KOPT-K1 (cell line): ENCODE results near the gene ADGRL3.

Source experiments
- H3K27ac ChIP-seq: fragments of 200-600 bp; sonication (generic); 2 replicates; pipeline ENCODE4 v1.5.1; 2016; ENCODE audit warnings: antibody characterized with exemption, mild to moderate bottlenecking, low read depth, low read length; ENCODE audit not compliant: poor library complexity, severe bottlenecking
- H3K36me3 ChIP-seq: fragments of 200-600 bp; sonication (generic); 2 replicates; pipeline ENCODE4 v1.5.1; 2017; ENCODE audit warnings: antibody characterized with exemption, mild to moderate bottlenecking, low read length, moderate library complexity; ENCODE audit not compliant: insufficient read depth
- H3K9me3 ChIP-seq: fragments of 200-600 bp; sonication (generic); 2 replicates; pipeline ENCODE4 v1.5.1; 2017; ENCODE audit warnings: antibody characterized with exemption, low read length, mild to moderate bottlenecking; ENCODE audit not compliant: insufficient read depth, poor library complexity, severe bottlenecking

ADGRL3 gene

DNA sequence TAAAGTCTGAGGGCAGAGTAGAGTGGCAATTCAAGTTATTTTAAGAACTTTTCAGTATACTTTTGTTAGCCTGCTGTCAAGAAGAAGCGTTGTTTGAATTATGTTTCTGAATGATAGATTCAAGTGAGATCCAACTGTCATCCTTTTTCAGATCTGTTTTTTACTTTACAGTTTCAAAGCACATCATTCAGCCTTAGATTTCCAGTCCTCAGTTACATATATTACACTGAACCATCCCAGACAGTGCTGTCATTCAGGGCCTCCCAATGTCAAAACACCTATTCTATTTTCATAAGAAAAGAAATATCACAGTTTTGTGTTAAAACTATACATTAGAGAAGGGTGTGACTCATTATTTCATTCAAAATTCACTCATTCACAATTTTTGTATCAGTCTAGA, 856.9 kb downstream of the ADGRL3 start:
- Histone ChIP-seq H3K27ac (no peak overlapping the region), H3K36me3 (no peaks in the 10 kb centered on the region), H3K9me3 (no peaks in the 10 kb centered on the region)

- Histone ChIP-seq H3K27ac (no peak overlapping the region), H3K9me3 (no peaks in the 10 kb centered on the region), H3K36me3 (no peaks in the 10 kb centered on the region)
Observed at GRCh38 chr4:62058571-62058970, 858.4 kb downstream of the ADGRL3 start.

DNA sequence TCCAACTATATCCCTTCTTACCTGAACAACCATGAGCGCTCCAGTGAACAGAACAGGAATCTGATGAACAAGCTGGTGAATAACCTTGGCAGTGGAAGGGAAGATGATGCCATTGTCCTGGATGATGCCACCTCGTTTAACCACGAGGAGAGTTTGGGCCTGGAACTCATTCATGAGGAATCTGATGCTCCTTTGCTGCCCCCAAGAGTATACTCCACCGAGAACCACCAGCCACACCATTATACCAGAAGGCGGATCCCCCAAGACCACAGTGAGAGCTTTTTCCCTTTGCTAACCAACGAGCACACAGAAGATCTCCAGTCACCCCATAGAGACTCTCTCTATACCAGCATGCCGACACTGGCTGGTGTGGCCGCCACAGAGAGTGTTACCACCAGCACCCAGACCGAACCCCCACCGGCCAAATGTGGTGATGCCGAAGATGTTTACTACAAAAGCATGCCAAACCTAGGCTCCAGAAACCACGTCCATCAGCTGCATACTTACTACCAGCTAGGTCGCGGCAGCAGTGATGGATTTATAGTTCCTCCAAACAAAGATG, 870.2 kb downstream of the ADGRL3 start:
- no peak overlapping the region for H3K27ac ChIP-seq
- H3K9me3 ChIP-seq = no peaks in the 10 kb centered on the region
- no peaks in the 10 kb centered on the region for H3K36me3 ChIP-seq

DNA sequence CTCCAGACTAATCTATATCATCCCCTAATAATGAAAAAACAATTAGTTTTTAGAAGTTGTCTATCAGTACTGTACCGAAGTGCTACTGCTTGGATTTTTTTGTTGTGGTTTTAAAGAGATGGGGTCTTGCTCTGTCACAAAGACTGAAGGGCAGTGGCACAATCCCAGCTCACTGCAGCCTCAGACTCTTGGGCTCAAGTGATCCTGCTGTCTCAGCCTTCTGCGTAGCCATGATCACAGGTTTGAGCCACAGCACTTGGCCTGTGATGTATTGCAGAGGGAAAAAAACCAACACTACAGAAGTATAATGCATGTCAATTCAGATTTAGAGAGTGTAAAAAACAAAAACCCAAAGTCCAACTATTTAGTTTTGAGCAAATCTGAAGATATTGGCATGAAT, 875.0 kb downstream of the ADGRL3 start:
- Histone ChIP-seq H3K27ac (no peak overlapping the region), H3K9me3 (no peaks in the 10 kb centered on the region), H3K36me3 (no peaks in the 10 kb centered on the region)

DNA sequence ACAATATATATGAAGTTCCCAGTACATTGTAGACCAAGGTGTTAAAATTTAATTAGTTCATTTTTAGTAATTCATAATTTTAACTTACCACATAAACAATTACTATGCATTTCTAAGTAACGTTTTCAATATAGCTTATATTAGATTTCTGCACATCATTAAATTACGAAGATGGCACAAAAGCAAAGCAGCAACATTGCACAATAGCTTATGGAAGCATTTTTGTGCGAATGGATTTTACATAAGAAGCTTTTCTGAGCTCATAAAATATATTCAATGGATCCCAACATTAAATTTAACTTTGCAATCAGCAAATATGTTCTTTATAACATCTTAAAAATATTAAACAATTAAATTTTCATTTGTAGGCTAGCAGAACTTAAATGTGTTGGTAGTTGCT, 875.4 kb downstream of the ADGRL3 start:
- H3K9me3 ChIP-seq = no peaks in the 10 kb centered on the region
- no peaks in the 10 kb centered on the region for H3K36me3 ChIP-seq
- no peak overlapping the region for H3K27ac ChIP-seq

- H3K27ac ChIP-seq = no peak overlapping the region
- no peaks in the 10 kb centered on the region for H3K36me3 ChIP-seq
- no peaks in the 10 kb centered on the region for H3K9me3 ChIP-seq
Observed at GRCh38 chr4:62077406-62077805, 877.3 kb downstream of the ADGRL3 start.

- Histone ChIP-seq H3K9me3 (no peaks in the 10 kb centered on the region), H3K27ac (no peak overlapping the region), H3K36me3 (no peaks in the 10 kb centered on the region)
Observed at GRCh38 chr4:62080431-62080830, 880.3 kb downstream of the ADGRL3 start.

DNA sequence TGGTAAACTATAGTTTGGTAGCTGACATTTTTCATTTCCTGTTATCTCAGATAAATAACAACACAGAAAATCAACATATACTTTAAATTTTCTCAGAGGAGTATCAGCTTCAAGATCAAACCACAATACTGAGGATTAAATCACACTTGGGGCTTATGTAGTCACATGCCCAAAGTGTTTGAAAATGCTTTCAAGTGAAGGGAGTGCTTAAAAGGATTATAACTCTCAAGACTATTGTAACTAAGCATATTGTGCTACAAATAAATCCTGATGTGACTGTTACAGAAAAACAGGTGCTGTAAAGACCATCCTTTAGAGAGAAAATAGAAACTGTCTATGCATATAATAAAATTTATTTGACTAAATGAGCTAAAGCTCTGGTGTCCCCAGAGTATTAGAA, 887.6 kb downstream of the ADGRL3 start:
- no peaks in the 10 kb centered on the region for H3K9me3 ChIP-seq
- H3K27ac ChIP-seq = no peak overlapping the region
- H3K36me3 ChIP-seq = no peaks in the 10 kb centered on the region

- Histone ChIP-seq H3K36me3 (no peaks in the 10 kb centered on the region), H3K27ac (no peak overlapping the region), H3K9me3 (no peaks in the 10 kb centered on the region)
Observed at GRCh38 chr4:62093735-62094134, 893.6 kb downstream of the ADGRL3 start.

DNA sequence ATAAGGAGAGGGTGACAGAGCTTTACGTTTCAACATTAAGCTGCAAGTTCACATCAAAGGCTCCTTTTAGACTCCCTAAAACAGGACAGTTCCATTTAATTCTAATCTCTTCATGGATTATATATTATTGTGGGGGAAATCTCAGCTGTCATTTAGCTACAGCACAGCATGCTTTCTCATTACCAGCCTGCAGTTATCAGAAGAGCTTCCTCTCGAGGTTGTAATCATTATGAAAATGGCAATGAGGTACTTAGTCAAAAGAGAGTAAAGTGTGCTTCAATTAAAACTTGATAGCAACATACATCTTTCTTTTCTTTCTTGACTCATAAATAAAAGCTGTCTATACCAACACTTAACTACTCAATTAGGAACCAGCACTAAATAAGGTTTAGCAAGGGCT, 896.8 kb downstream of the ADGRL3 start:
- no peaks in the 10 kb centered on the region for H3K9me3 ChIP-seq
- no peaks in the 10 kb centered on the region for H3K36me3 ChIP-seq
- H3K27ac ChIP-seq = no peak overlapping the region

- Histone ChIP-seq H3K36me3 (no peaks in the 10 kb centered on the region), H3K27ac (no peak overlapping the region), H3K9me3 (no peaks in the 10 kb centered on the region)
Observed at GRCh38 chr4:62115216-62115615, 915.1 kb downstream of the ADGRL3 start.

- no peak overlapping the region for H3K27ac ChIP-seq
- H3K9me3 ChIP-seq = no peaks in the 10 kb centered on the region
- H3K36me3 ChIP-seq = no peaks in the 10 kb centered on the region
Observed at GRCh38 chr4:62117886-62118285, 917.8 kb downstream of the ADGRL3 start.

DNA sequence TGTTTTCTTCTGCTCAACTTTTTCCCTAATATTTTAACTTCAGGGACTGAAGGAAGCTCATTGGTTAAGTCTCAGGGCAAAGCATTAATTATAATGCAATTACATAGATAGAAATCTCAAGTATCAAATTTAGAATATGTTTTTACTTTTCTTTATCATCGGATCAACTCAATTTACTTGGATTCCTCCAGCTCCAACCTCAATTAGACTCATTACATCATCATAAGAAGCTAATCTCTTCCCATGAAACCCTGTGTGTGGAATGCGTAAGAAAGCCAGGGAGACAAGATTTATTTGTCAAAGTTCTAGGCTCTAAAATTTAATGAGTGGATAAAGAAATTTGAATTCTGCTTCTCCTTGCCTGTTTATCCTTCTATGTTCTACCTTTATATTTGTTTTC, 918.4 kb downstream of the ADGRL3 start:
- Histone ChIP-seq H3K36me3 (no peaks in the 10 kb centered on the region), H3K9me3 (no peaks in the 10 kb centered on the region), H3K27ac (no peak overlapping the region)

- no peaks in the 10 kb centered on the region for H3K36me3 ChIP-seq
- H3K9me3 ChIP-seq = no peaks in the 10 kb centered on the region
Observed at GRCh38 chr4:62119195-62119594, 919.1 kb downstream of the ADGRL3 start.

GRCh38 chr4:62126064-62126732, 926.1 kb downstream of the ADGRL3 start:
- no peaks in the 10 kb centered on the region for H3K36me3 ChIP-seq
- H3K9me3 ChIP-seq = no peaks in the 10 kb centered on the region
- H3K27ac ChIP-seq = no peak overlapping the region

More at GRCh38 chr4:62119195-62119594, 919.1 kb downstream of the ADGRL3 start:
- H3K27ac ChIP-seq = no peak overlapping the region
